ENCODE results near the gene TBC1D20. TPM values are rescaled to one million over a fixed set of nuclear protein-coding genes. Genes with fewer than 3 reads are reported as not detected.
"Not testable (repeated sequence)": the region's sequence is repeated elsewhere in the genome, so short reads cannot be mapped to it uniquely, and the experiment has no call there.

Gene TBC1D20
- 24.2 and 26.3 TPM in 2 replicates for total RNA-seq (2014; rRNA removed)
- percentile 85 among the genes with signal in this experiment for Bru-seq, nascent RNA
- BruChase-seq, experiment 1, labeled RNA remaining after a 6-hour chase = percentile 91 among the genes with signal in this experiment
- percentile 92 among the genes with signal in this experiment for BruChase-seq, experiment 2, labeled RNA remaining after a 2-hour chase
- long read RNA-seq, full-length matches to known transcripts = 49 of 190 reads
- long read RNA-seq, partial matches to known transcripts = 69 of 190 reads
- long read RNA-seq, other reads (novel, unspliced or antisense) = 72 of 190 reads

- H3K4me3 ChIP-seq (ENCODE audit: low read length) = peak within 1 kb of the TSS; percentile 99
- H3K9me3 ChIP-seq (ENCODE audit: low read length) = no peaks in the 10 kb centered on the region
- ChIA-PET CTCF (interaction anchor here (0.9 kb wide), 1 partner anchor 277 kb away, joined by 3 read pairs; no protein-coding TSS in a partner anchor), POLR2A (ENCODE audit: unreplicated experiment) (interaction anchor here (0.6 kb wide), 2 partner anchors 43 to 71 kb away, joined by 3 read pairs; no protein-coding TSS in a partner anchor)
- H3K79me2 ChIP-seq (ENCODE audit: low read length) = peaks cover 47% of the 10 kb centered on the region
- H3K4me2 ChIP-seq (ENCODE audit: low read length) = peak within 1 kb of the TSS; percentile 98
- H4K20me1 ChIP-seq (ENCODE audit: low read length) = peaks cover 26% of the 10 kb centered on the region
- H2AFZ ChIP-seq (ENCODE audit: low read length) = peak within 1 kb of the TSS; percentile 89
- peak; percentile 95 for DNase-seq
- no peaks in the 10 kb centered on the region for H3K9me2 ChIP-seq (replicated peaks; ENCODE audit: low read length)
- H3F3A ChIP-seq (ENCODE audit: low read length, unreplicated experiment) = no peaks in the 10 kb centered on the region
- TF ChIP-seq EZH2phosphoT487 (IDR thresholded peaks at IDR 0.05; ENCODE audit: borderline replicate concordance, low read length) (no peak), CTCF (conservative IDR thresholded peaks at IDR 0.05; ENCODE audit: low read depth, low read length) (peak; percentile 47)
- intact Hi-C loops (cut with micrococcal nuclease) = no loop called here
- H3K9ac ChIP-seq (ENCODE audit: low read length) = peak within 1 kb of the TSS; percentile 82
- H3K4me1 ChIP-seq (ENCODE audit: insufficient read depth, low read length) = peaks cover 20% of the 10 kb centered on the region
- peak; percentile 95 for ATAC-seq
- H3K27me3 ChIP-seq (ENCODE audit: low read length) = no peaks in the 10 kb centered on the region
- H3K36me3 ChIP-seq (ENCODE audit: low read depth, low read length) = no peaks in the 10 kb centered on the region
- no TSS peak for BruUV-seq (replicated peaks)
- H3K27ac ChIP-seq (ENCODE audit: low read length) = no peak within 1 kb of the TSS; the same call in 1 of the 2 replicates
Observed at GRCh38 chr20:462199-462991, at the start of gene TBC1D20. Gene TBC1D20 (minus strand): TSS chr20:462533. CDS start chr20:462405, 128 bp downstream.

GRCh38 chr20:510328-511057 is 48.2 kb upstream of the TBC1D20 start:
- BruUV-seq (replicated peaks); H3K9ac ChIP-seq (ENCODE audit: low read length); DNase-seq; ATAC-seq; H3F3A ChIP-seq (ENCODE audit: low read length, unreplicated experiment); H3K9me2 ChIP-seq (replicated peaks; ENCODE audit: low read length); H3K4me3 ChIP-seq (ENCODE audit: low read length); H3K27ac ChIP-seq (ENCODE audit: low read length); intact Hi-C loops (cut with micrococcal nuclease); H3K27me3 ChIP-seq (ENCODE audit: low read length); H2AFZ ChIP-seq (ENCODE audit: low read length); H3K9me3 ChIP-seq (ENCODE audit: low read length); H3K4me1 ChIP-seq (ENCODE audit: insufficient read depth, low read length); H3K4me2 ChIP-seq (ENCODE audit: low read length); POLR2A ChIA-PET (ENCODE audit: unreplicated experiment); CTCF ChIA-PET: not testable (repeated sequence)
- Histone ChIP-seq H3K36me3 (ENCODE audit: low read depth, low read length) (peaks cover 30% of the 10 kb centered on the region), H4K20me1 (ENCODE audit: low read length) (peaks cover 77% of the 10 kb centered on the region), H3K79me2 (ENCODE audit: low read length) (peaks cover 95% of the 10 kb centered on the region)

GRCh38 chr20:508364-508787 is 46.0 kb upstream of the TBC1D20 start:
- Histone ChIP-seq H3K79me2 (ENCODE audit: low read length) (peaks cover 74% of the 10 kb centered on the region), H4K20me1 (ENCODE audit: low read length) (peaks cover 60% of the 10 kb centered on the region), H3K36me3 (ENCODE audit: low read depth, low read length) (peaks cover 44% of the 10 kb centered on the region)
- H2AFZ ChIP-seq (ENCODE audit: low read length); H3K27ac ChIP-seq (ENCODE audit: low read length); H3K27me3 ChIP-seq (ENCODE audit: low read length); BruUV-seq (replicated peaks); H3K4me3 ChIP-seq (ENCODE audit: low read length); DNase-seq; POLR2A ChIA-PET (ENCODE audit: unreplicated experiment); H3K4me1 ChIP-seq (ENCODE audit: insufficient read depth, low read length); intact Hi-C loops (cut with micrococcal nuclease); H3K9me3 ChIP-seq (ENCODE audit: low read length); H3K4me2 ChIP-seq (ENCODE audit: low read length); H3K9ac ChIP-seq (ENCODE audit: low read length); H3K9me2 ChIP-seq (replicated peaks; ENCODE audit: low read length); H3F3A ChIP-seq (ENCODE audit: low read length, unreplicated experiment): not testable (repeated sequence)
- ATAC-seq = peak; percentile 25
- CTCF ChIA-PET = interaction anchor here (0.6 to 0.7 kb wide), 2 partner anchors 77 to 137 kb away, joined by 3 to 4 read pairs; no protein-coding TSS in a partner anchor
